Ishikawa (cell line): Measurements from ENCODE around the gene PCDH19.
A peak's percentile ranks its signal among the peaks of the same experiment; 100 is the strongest.

ENCODE experiments used
- CEBPB ChIP-seq: IDR thresholded peaks from 2 replicates; pipeline ENCODE4 v1.6.1; 2012
- CREB1 ChIP-seq: IDR thresholded peaks from 2 replicates; pipeline ENCODE4 v1.6.1; 2012; ENCODE audit warnings: low read depth
- EGR1 ChIP-seq: IDR thresholded peaks from 2 replicates; pipeline ENCODE4 v1.6.1; 2012
- EP300 ChIP-seq: IDR thresholded peaks from 2 replicates; pipeline ENCODE4 v1.6.1; 2012; ENCODE audit warnings: borderline replicate concordance
- FOXM1 ChIP-seq: IDR thresholded peaks from 2 replicates; pipeline ENCODE4 v1.6.1; 2012; ENCODE audit warnings: low read depth, borderline replicate concordance
- NFIC ChIP-seq: IDR thresholded peaks from 2 replicates; pipeline ENCODE4 v1.6.1; 2012
- RAD21 ChIP-seq: IDR thresholded peaks from 2 replicates; pipeline ENCODE4 v1.6.1; 2012; ENCODE audit warnings: low read depth
- REST ChIP-seq: IDR thresholded peaks from 2 replicates; pipeline ENCODE4 v1.6.1; 2012; ENCODE audit warnings: low read depth, mild to moderate bottlenecking
- TAF1 ChIP-seq: IDR thresholded peaks from 2 replicates; pipeline ENCODE4 v1.6.1; 2012; ENCODE audit warnings: low read depth, mild to moderate bottlenecking
- TCF12 ChIP-seq: IDR thresholded peaks from 2 replicates; pipeline ENCODE4 v1.6.1; 2012; ENCODE audit warnings: low read depth
- TEAD4 ChIP-seq: IDR thresholded peaks from 2 replicates; pipeline ENCODE4 v1.6.1; 2012
- USF1 ChIP-seq: IDR thresholded peaks from 2 replicates; pipeline ENCODE4 v1.6.1; 2012
- YY1 ChIP-seq: IDR thresholded peaks from 2 replicates; pipeline ENCODE4 v1.6.1; 2012; ENCODE audit warnings: low read depth
- ZBTB7A ChIP-seq: IDR thresholded peaks from 2 replicates; pipeline ENCODE4 v1.6.1; 2012; ENCODE audit warnings: low read depth
- TF ChIP-seq, protein P1 (sequence below): IDR thresholded peaks from 2 replicates; pipeline ENCODE4 v1.6.1; 2012

The PCDH19 gene

GRCh38 chrX:100405424-100405823, 4.6 kb downstream of the PCDH19 start:
- TF ChIP-seq ZBTB7A (no peak), CEBPB (no peak), RAD21 (no peak)

DNA sequence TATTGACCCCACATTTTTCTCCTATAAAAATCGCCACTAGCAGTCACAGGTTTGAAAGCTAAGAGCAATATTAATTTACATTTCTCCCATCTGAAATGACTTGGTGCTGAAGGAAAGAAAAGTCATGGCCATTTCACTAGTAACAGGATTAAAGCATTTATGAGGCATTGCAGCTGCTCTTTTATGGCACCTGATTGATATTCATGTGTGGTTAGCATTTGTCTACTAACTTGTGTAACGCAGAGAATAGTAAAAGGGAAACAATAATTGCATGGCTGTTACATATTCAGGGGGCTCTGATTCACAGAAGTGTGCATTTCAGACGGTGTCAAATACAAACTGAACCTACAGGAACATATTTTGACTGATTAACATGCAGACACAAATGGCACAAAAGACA, 5.2 kb downstream of the PCDH19 start:
- no peak for TF ChIP-seq YY1
- no peak for TF ChIP-seq USF1
- TF ChIP-seq CEBPB = no peak
- TF ChIP-seq TAF1 = no peak
- TF ChIP-seq REST = no peak
- TF ChIP-seq NFIC = no peak
- TF ChIP-seq TEAD4 = no peak
- TF ChIP-seq EP300 = no peak
- TF ChIP-seq ZBTB7A = no peak
- no peak for TF ChIP-seq FOXM1
- TF ChIP-seq, protein P1, sequence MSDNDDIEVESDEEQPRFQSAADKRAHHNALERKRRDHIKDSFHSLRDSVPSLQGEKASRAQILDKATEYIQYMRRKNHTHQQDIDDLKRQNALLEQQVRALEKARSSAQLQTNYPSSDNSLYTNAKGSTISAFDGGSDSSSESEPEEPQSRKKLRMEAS = no peak
- TF ChIP-seq EGR1 = no peak
- no peak for TF ChIP-seq CREB1
- TF ChIP-seq RAD21 = no peak
- no peak for TF ChIP-seq TCF12

GRCh38 chrX:100395781-100396180, 14.3 kb downstream of the PCDH19 start:
- no peak for TF ChIP-seq RAD21

DNA sequence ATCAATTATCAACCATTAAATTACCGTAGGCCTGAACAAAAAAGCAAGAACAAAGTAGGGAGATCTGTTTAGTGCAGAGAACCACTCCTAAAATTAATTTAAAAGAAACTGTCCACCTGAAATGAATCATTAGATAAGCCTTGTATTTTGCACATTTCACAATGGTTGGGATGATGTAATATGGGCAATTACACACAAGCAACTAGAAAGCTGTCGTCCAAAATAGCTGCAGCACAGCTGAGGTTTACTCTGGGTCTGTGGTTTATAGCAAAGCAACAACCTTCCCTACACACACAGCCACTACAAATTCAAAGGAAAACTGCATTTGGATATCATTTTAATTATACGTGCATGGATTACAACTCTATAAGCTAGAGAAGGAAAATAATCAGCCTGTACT, 28.5 kb downstream of the PCDH19 start:
- TF ChIP-seq, protein P1 = no peak
- TF ChIP-seq REST (no peak), RAD21 (no peak), ZBTB7A (no peak), NFIC (no peak), TCF12 (no peak), TEAD4 (no peak)

DNA sequence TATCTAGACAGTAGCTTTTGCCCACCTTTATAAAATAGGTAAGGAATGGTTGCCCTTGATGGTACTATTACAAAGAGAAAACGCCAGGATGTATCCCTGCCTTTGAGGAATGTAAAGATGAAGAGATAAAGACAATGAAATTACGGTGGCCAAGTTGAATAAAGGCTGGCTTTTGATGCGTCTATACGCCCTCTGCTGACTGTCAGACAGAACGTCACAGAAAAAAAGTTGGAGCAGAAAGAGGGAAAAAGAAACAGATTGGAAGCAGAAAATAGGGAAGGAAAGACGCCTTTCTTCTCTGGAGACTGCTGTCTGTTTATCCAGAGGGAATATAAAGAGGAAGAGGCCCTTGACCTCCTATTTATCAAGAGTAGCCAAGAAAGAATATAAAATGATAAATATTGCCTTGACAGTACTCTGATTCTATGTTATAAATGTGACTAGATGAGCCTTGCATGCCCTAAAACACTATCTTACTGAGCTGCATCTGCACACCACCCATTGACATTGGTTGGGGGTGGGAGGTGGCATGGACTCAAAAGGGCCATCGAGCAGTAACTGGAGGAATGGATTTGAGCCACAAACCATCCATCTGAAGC, 30.6 kb downstream of the PCDH19 start:
- TF ChIP-seq RAD21 (peak; percentile 42; the same call in 1 of the 2 replicates), TCF12 (no peak), TEAD4 (no peak), CEBPB (no peak), ZBTB7A (no peak), CREB1 (no peak), EP300 (no peak), EGR1 (no peak)

GRCh38 chrX:100377826-100378225, 32.2 kb downstream of the PCDH19 start:
- TF ChIP-seq ZBTB7A = no peak
- no peak for TF ChIP-seq TAF1
- TF ChIP-seq USF1 = no peak
- TF ChIP-seq TCF12 = no peak
- TF ChIP-seq, protein P1 = no peak
- no peak for TF ChIP-seq CEBPB
- no peak for TF ChIP-seq FOXM1
- no peak for TF ChIP-seq YY1
- no peak for TF ChIP-seq RAD21
- no peak for TF ChIP-seq REST
- TF ChIP-seq EP300 = no peak
- TF ChIP-seq TEAD4 = no peak
- no peak for TF ChIP-seq EGR1
- no peak for TF ChIP-seq CREB1
- no peak for TF ChIP-seq NFIC
